GM10266 (cell line): ENCODE data around the gene COASY.

Experiments used
- DNase-seq: peaks from one replicate; pipeline ENCODE4 v3.0.0; 2012; ENCODE audit errors: extremely low spot score
- CTCF ChIP-seq: IDR thresholded peaks from 2 replicates; pipeline ENCODE4 v1.5.1; 2012; ENCODE audit warnings: mild to moderate bottlenecking, low read depth; ENCODE audit not compliant: control insufficient read depth, insufficient read depth; ENCODE audit errors: missing control alignments

The COASY gene

GRCh38 chr17:42561897-42562387, at the start of gene COASY:
Gene COASY (plus strand): TSS chr17:42562148. CDS start chr17:42562623, 475 bp downstream.
- TF ChIP-seq CTCF: no peak
- DNase-seq: peak; percentile 97

- no peak for DNase-seq
- no peak for TF ChIP-seq CTCF
These were observed 49.7 kb upstream of the COASY start for GRCh38 chr17:42512246-42512645.

GRCh38 chr17:42512733-42513251, 49.2 kb upstream of the COASY start:
- no peak for TF ChIP-seq CTCF
- peak; percentile 75 for DNase-seq

- DNase-seq: no peak
- no peak for TF ChIP-seq CTCF
These were observed 48.3 kb upstream of the COASY start for GRCh38 chr17:42513686-42514085.

GRCh38 chr17:42514279-42514678, 47.7 kb upstream of the COASY start:
- DNase-seq: no peak
- TF ChIP-seq CTCF: no peak

- DNase-seq: no peak
- TF ChIP-seq CTCF: no peak
These were observed 47.1 kb upstream of the COASY start for GRCh38 chr17:42514867-42515266.

GRCh38 chr17:42517516-42517915, 44.4 kb upstream of the COASY start:
- peak; percentile 72 for DNase-seq
- peak; percentile 94 for TF ChIP-seq CTCF
